Skin epidermis (tissue), 12 donors: ENCODE results near the gene PALM.
A peak's percentile ranks its signal among the peaks of the same experiment; 100 is the strongest.

Experiments used
- H3K27ac ChIP-seq, 21 experiments: fragments of 200-600 bp; sonication (generic) in 11 of 21; one replicate each; pipeline ENCODE4 v1.5.0; 2020; ENCODE audit warnings: mild to moderate bottlenecking in 3 of 21, inconsistent platforms in 2 of 21, moderate library complexity in 2 of 21
- H3K4me3 ChIP-seq, 7 experiments: fragments of 200-600 bp; sonication (generic) in 2 of 7; one replicate each; pipeline ENCODE4 v1.5.0; 2020; ENCODE audit warnings: inconsistent platforms in 2 of 7, mild to moderate bottlenecking in 2 of 7, moderate library complexity in 1 of 7

Gene PALM

DNA sequence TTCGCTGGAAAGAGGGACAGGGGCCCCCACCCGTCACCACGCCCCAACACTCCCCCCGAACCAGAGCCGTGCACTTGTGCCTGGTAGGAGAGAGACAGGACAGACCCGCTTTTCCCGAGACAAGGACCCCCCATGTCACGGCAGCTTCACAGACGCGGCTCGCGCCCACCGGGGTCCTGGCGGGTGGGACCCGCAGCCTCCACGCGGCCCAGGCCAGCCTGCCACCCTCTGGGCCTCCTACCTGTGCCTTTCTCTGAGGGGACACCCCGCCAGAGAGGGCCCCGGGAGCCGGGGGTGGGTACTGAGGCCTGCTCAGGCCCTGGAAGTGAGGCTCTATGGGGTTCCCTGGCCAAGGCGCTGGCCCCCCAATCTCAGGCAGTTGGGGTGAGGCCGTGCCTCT lies 38.2 kb downstream of the PALM start:
- Histone ChIP-seq H3K4me3 (no peak overlapping the region), H3K27ac (no peak overlapping the region)

DNA sequence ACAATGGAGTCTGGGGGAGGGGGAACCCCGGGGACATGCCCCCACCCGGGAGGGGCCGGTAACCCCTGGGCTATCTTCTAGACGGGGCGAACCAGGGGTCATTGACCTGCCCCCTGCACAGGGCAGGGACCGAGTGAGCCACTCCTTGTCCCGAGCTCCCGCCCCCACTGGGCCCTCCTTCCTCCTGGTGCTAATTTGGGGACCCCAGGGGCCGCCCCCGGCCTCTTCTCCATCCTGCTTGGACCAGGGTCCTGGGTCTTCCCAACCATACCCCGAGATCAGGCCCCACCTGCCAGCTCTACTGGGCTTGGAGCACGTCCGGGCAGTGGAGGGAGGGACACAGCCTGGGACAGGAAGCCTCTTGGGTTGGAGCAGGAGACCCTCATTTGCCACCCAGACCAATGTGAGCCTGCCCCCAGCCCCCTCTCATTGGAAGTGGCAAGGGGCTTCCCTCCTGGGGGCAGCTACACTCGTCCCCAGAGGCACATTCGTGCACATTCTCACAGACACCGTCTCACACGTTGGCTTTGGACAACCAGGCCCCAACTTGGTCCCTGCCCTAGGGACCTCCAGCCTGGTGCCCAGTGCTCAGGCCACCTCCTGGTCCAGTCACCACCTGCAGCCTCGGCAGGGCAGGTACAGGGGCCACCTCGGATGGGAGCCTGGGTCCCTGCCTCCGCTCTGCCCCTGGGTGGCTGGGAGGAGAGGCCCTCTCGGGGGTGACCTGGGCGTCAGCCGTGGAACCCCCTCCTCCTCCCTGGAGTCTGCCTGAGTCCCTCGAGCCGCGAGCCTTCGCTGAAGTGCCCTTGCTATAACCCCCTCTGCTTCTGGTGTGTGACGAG lies 38.9 kb downstream of the PALM start:
- H3K27ac ChIP-seq, result no peak overlapping the region

DNA sequence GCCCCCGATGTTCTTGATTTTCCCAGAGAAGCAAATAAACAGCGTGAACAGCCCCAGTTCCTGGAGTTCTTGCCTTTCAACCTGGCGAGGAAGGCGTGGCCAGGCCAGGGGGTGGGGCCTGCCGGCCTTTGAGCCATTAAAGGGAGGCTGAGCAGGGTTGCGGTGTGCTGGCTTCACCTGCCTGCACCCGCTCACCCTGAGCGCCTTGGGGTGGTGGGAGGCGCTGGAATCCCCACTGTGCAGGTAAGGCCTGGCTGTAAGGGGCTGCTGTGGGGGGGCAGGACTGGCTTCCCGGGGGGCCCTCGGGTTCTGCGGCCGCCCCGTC lies 39.5 kb downstream of the PALM start:
- Histone ChIP-seq H3K27ac (no peak overlapping the region), H3K4me3 (no peak overlapping the region)

More for the DNA sequence above, 38.9 kb downstream of the PALM start:
- no peak overlapping the region for H3K4me3 ChIP-seq

DNA sequence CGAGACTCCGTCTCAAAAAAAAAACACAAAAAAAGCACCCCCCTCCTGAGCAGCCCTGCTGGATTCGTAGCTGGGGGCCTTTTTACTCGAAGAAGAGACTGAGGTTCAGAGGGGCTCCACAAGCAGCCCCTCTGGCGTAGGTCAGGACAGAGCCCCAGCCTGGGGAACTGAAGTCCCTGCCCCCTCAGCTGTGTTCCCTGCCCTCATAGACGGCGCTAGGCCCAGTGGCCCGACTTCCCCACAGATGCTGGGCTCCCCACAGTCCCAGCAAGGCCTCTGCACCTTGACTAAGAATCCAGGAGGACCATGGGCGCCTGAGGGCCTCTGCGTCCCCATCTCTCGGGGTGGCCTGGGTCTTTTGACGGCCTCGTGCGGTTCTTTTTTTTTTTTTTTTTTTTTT lies 41.1 kb downstream of the PALM start:
- H3K4me3 ChIP-seq, result no peak overlapping the region

GRCh38 chr19:750640-751423 lies 42.1 kb downstream of the PALM start, which contains the start of gene MISP:
Gene MISP, plus strand, starts transcription at chr19:751112. Its CDS starts 5,835 bp downstream, at chr19:756947.
- H3K27ac ChIP-seq, result peak within 1 kb of the TSS in 4 of 21 experiments; percentile 14 to 61 (median 23)
- H3K4me3 ChIP-seq, result peak within 1 kb of the TSS in 1 of 7 experiments; percentile 12

More for the DNA sequence above, 41.1 kb downstream of the PALM start:
- H3K27ac ChIP-seq, result no peak overlapping the region

- peak overlapping the region in 3 of 21 experiments; percentile 17 to 61 (median 29) for H3K27ac ChIP-seq
- H3K4me3 ChIP-seq, result no peak overlapping the region
These were observed 43.0 kb downstream of the PALM start for GRCh38 chr19:751501-752341.

- Histone ChIP-seq H3K27ac (peak overlapping the region in 8 of 21 experiments; percentile 32 to 57 (median 51)), H3K4me3 (no peak overlapping the region)
These were observed 44.1 kb downstream of the PALM start for GRCh38 chr19:752652-753517.

DNA sequence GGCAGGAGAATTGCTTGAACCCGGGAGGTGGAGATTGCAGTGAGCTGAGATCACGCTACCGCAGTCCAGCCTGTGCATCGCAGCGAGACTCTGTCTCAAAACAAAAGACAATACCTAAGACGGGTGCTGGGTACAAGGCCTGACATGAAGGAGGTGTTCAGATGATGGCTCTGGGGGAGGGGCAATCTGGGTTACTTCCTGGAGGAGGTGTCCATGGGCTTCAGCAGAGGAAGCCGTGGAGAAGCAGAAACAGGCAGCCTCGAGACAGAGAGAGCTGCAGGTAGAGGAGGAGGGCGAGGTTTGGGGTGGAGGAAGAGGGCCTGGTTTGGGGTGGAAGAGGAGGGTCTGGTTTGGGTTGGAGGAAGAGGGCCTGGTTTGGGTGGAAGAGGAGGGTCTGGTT lies 45.8 kb downstream of the PALM start:
- Histone ChIP-seq H3K4me3 (no peak overlapping the region), H3K27ac (no peak overlapping the region)

DNA sequence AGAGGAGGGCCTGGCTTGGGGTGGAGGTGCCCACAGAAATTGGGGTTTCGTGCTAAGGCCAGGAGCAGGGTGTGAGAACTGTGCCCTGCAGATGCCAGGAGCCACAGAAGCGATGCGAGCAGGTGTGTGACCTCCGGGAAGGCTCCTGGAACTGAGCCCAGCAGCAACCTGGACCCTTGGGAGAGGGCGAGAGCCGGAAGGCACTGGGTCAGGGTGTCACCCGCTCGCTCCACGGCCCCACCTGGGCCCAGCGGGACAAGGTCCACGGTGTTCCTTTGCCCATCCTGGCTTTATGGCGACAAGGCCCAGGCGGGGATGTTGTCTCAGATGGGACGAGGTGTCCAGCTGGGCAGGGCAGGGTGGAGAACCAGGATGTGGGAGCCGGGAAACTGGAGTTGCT lies 46.3 kb downstream of the PALM start:
- no peak overlapping the region for H3K4me3 ChIP-seq
- no peak overlapping the region for H3K27ac ChIP-seq

- Histone ChIP-seq H3K27ac (no peak overlapping the region), H3K4me3 (no peak overlapping the region)
These were observed 47.5 kb downstream of the PALM start for GRCh38 chr19:756236-756635.

DNA sequence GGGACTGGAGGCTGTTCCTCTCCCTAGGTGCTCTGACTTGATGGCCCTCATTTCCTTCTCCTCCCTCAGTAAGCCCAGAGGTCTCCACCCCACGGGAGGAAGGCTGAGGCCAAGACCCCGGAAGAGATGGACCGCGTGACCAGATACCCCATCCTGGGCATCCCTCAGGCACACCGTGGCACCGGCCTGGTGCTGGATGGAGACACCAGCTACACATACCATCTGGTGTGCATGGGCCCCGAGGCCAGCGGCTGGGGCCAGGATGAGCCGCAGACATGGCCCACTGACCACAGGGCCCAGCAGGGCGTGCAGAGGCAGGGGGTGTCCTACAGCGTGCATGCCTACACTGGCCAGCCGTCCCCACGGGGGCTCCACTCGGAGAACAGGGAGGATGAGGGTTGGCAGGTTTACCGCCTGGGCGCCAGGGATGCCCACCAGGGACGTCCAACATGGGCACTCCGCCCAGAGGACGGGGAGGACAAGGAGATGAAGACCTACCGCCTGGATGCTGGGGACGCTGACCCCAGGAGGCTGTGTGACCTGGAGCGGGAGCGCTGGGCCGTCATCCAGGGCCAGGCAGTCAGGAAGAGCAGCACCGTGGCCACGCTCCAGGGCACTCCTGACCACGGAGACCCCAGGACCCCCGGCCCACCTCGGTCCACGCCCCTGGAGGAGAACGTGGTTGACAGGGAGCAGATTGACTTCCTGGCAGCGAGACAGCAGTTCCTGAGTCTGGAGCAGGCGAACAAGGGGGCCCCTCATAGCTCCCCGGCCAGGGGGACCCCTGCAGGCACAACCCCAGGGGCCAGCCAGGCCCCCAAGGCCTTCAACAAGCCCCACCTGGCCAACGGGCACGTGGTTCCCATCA lies 48.3 kb downstream of the PALM start:
- Histone ChIP-seq H3K4me3 (no peak overlapping the region), H3K27ac (no peak overlapping the region)

- Histone ChIP-seq H3K4me3 (no peak overlapping the region), H3K27ac (no peak overlapping the region)
These were observed 49.3 kb downstream of the PALM start for GRCh38 chr19:757811-758668.

DNA sequence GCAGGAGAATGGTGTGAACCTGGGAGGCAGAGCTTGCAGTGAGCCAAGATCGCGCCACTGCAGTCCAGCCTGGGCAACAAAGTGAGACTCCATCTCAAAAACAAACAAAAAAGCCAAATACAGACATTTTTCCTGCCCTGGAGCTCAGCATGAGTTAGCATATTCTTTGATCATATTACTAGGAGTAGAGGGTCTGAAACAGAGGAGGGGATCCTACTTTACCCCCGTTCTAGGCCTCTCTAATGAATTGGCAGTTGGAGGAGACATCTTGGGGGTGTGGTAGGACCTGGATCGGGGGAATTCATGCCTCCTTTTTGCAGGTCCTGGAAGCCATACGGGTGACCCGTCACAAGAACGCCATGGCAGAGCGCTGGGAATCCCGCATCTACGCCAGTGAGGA lies 54.4 kb downstream of the PALM start:
- H3K27ac ChIP-seq, result no peak overlapping the region

GRCh38 chr19:763869-764268 lies 55.1 kb downstream of the PALM start:
- Histone ChIP-seq H3K27ac (no peak overlapping the region), H3K4me3 (no peak overlapping the region)

More for the DNA sequence above, 54.4 kb downstream of the PALM start:
- H3K4me3 ChIP-seq, result no peak overlapping the region

DNA sequence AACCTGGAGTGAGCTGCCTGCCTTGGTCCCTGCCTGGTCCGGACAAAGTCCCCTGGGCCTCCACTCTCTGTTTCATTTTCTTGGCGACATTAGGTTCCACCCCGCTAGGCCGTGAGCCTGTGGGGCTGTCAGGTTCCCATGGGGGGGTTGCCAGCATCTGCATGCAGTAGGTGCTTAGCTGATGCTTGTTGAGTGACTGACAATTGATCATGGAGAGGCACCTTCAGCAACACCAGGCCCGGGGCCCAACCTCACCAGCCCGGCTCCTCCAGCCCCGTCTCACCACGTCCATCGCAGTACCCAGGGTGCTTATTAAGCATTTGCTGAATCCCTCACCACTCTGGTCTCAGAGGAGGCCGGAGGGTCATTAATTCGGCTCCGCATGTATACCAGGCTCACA lies 55.6 kb downstream of the PALM start:
- no peak overlapping the region for H3K27ac ChIP-seq
- no peak overlapping the region for H3K4me3 ChIP-seq

- H3K27ac ChIP-seq, result no peak overlapping the region
- no peak overlapping the region for H3K4me3 ChIP-seq
These were observed 56.5 kb downstream of the PALM start for GRCh38 chr19:765179-765738.

- peak overlapping the region in 9 of 21 experiments; percentile 2 to 66 (median 42) for H3K27ac ChIP-seq
- no peak overlapping the region for H3K4me3 ChIP-seq
These were observed 59.7 kb downstream of the PALM start for GRCh38 chr19:768424-768823.
